HEK293 (cell line): ENCODE results near the gene C5orf15.

Experiments used
- CTCF ChIA-PET: fragments of 350-600 bp; formaldehyde crosslinking; extraction: SDS; loops from one replicate; lab custom pipeline; 2021; ENCODE audit warnings: antibody characterized with exemption; lab: Yijun Ruan, JAX
- POLR2A ChIA-PET: fragments of 300-600 bp; formaldehyde crosslinking; extraction: SDS; loops from one replicate; lab custom pipeline; 2020; ENCODE audit warnings: antibody characterized with exemption, inconsistent platforms; lab: Yijun Ruan, JAX
- H3K27ac ChIP-seq: fragments of 200-500 bp; sonication (Bioruptor generic); 2 replicates; pipeline ENCODE4 v1.5.1; 2014; ENCODE audit warnings: low read depth, low read length, control low read depth, inconsistent platforms; ENCODE audit errors: extremely low read depth
- H3K36me3 ChIP-seq, 2 experiments: fragments of 200-500 bp in 1 of 2; sonication (Bioruptor generic) in 1 of 2; 1 replicate in 1 of 2; 2 replicates in 1 of 2; pipeline ENCODE4 v1.5.1; 2014 to 2017; ENCODE audit warnings: inconsistent platforms in 2 of 2, low read length in 2 of 2; ENCODE audit not compliant: control insufficient read depth in 2 of 2, insufficient read depth in 1 of 2
- H3K4me1 ChIP-seq: fragments of 200-500 bp; sonication (Bioruptor generic); 2 replicates; pipeline ENCODE4 v1.5.1; 2014; ENCODE audit warnings: mild to moderate bottlenecking, low read length, inconsistent platforms; ENCODE audit not compliant: control insufficient read depth, insufficient read depth
- H3K4me3 ChIP-seq: 2 replicates; pipeline ENCODE4 v1.5.1; 2011; ENCODE audit warnings: low read depth, mild to moderate bottlenecking, control low read depth, low read length, moderate library complexity
- H3K9me3 ChIP-seq: fragments of 200-500 bp; sonication (Bioruptor generic); 2 replicates; pipeline ENCODE4 v1.5.1; 2014; ENCODE audit warnings: low read depth, low read length, inconsistent platforms; ENCODE audit not compliant: control insufficient read depth, insufficient read depth
- BCL6B ChIP-seq: fragments of 450-650 bp; formaldehyde crosslinking; IDR thresholded peaks from 2 replicates; pipeline ENCODE4 v1.5.1; 2017; ENCODE audit warnings: missing biosample characterization, missing genetic modification characterization
- GFI1B ChIP-seq: fragments of 450-650 bp; formaldehyde crosslinking; IDR thresholded peaks from 2 replicates; pipeline ENCODE4 v1.5.1; 2016; ENCODE audit warnings: missing biosample characterization, missing genetic modification characterization
- SCRT2 ChIP-seq: fragments of 450-650 bp; formaldehyde crosslinking; IDR thresholded peaks from 2 replicates; pipeline ENCODE4 v1.5.1; 2016; ENCODE audit warnings: missing biosample characterization, missing genetic modification characterization
- SP3 ChIP-seq: fragments of 450-650 bp; formaldehyde crosslinking; IDR thresholded peaks from 2 replicates; pipeline ENCODE4 v1.5.1; 2016; ENCODE audit warnings: missing biosample characterization, missing genetic modification characterization
- ZBTB20 ChIP-seq: fragments of 450-650 bp; formaldehyde crosslinking; IDR thresholded peaks from 2 replicates; pipeline ENCODE4 v1.5.1; 2016; ENCODE audit warnings: missing biosample characterization, missing genetic modification characterization
- ZNF18 ChIP-seq: fragments of 450-650 bp; formaldehyde crosslinking; IDR thresholded peaks from 2 replicates; pipeline ENCODE4 v1.5.1; 2016; ENCODE audit warnings: missing biosample characterization, missing genetic modification characterization
- ZNF266 ChIP-seq: fragments of 450-650 bp; formaldehyde crosslinking; IDR thresholded peaks from 2 replicates; pipeline ENCODE4 v1.5.1; 2016; ENCODE audit warnings: missing biosample characterization, missing genetic modification characterization, low read depth
- ZNF544 ChIP-seq: fragments of 450-650 bp; formaldehyde crosslinking; IDR thresholded peaks from 2 replicates; pipeline ENCODE4 v1.5.0; 2017; ENCODE audit warnings: missing biosample characterization, missing genetic modification characterization
- ZNF558 ChIP-seq: fragments of 450-650 bp; formaldehyde crosslinking; IDR thresholded peaks from 2 replicates; pipeline ENCODE4 v1.5.1; 2016; ENCODE audit warnings: missing biosample characterization, missing genetic modification characterization
- ZNF596 ChIP-seq: fragments of 450-650 bp; IDR thresholded peaks from 2 replicates; pipeline ENCODE4 v1.5.0; 2018; ENCODE audit warnings: missing biosample characterization, mild to moderate bottlenecking, missing genetic modification characterization, moderate library complexity
- ZNF645 ChIP-seq: fragments of 450-650 bp; formaldehyde crosslinking; IDR thresholded peaks from 2 replicates; pipeline ENCODE4; 2016; ENCODE audit warnings: missing biosample characterization, missing genetic modification characterization
- ZNF658 ChIP-seq: fragments of 450-650 bp; formaldehyde crosslinking; IDR thresholded peaks from 2 replicates; pipeline ENCODE4; 2016; ENCODE audit warnings: missing biosample characterization, missing genetic modification characterization
- ZNF660 ChIP-seq: fragments of 450-650 bp; IDR thresholded peaks from 2 replicates; pipeline ENCODE4 v1.5.1; 2018; ENCODE audit warnings: missing biosample characterization, mild to moderate bottlenecking, missing genetic modification characterization
- ZNF664 ChIP-seq: fragments of 450-650 bp; formaldehyde crosslinking; IDR thresholded peaks from 2 replicates; pipeline ENCODE4 v1.5.1; 2016; ENCODE audit warnings: missing biosample characterization, missing genetic modification characterization
- ZNF776 ChIP-seq: fragments of 450-650 bp; formaldehyde crosslinking; IDR thresholded peaks from 2 replicates; pipeline ENCODE4 v1.5.0; 2017; ENCODE audit warnings: missing biosample characterization, missing genetic modification characterization, borderline replicate concordance
- ZNF792 ChIP-seq: fragments of 450-650 bp; formaldehyde crosslinking; IDR thresholded peaks from 2 replicates; pipeline ENCODE4 v1.5.1; 2016; ENCODE audit warnings: missing biosample characterization, missing genetic modification characterization
- ZNF843 ChIP-seq: fragments of 450-650 bp; formaldehyde crosslinking; IDR thresholded peaks from 2 replicates; pipeline ENCODE4 v1.5.1; 2016; ENCODE audit warnings: missing biosample characterization, missing genetic modification characterization
- ZSCAN23 ChIP-seq: fragments of 450-650 bp; formaldehyde crosslinking; IDR thresholded peaks from 2 replicates; pipeline ENCODE4 v1.5.1; 2016; ENCODE audit warnings: missing biosample characterization, missing genetic modification characterization
- TF ChIP-seq, protein P1 (sequence below): fragments of 450-650 bp; formaldehyde crosslinking; conservative IDR thresholded peaks from 2 replicates; pipeline ENCODE4 v1.5.1; 2016; ENCODE audit warnings: low read depth, missing biosample characterization, missing genetic modification characterization
- TF ChIP-seq, protein P2 (sequence below): fragments of 450-650 bp; formaldehyde crosslinking; IDR thresholded peaks from 2 replicates; pipeline ENCODE4 v1.5.1; 2017; ENCODE audit warnings: missing biosample characterization, missing genetic modification characterization
- TF ChIP-seq, protein P3 (sequence below): fragments of 450-650 bp; formaldehyde crosslinking; IDR thresholded peaks from 2 replicates; pipeline ENCODE4 v1.5.1; 2016; ENCODE audit warnings: missing biosample characterization, missing genetic modification characterization, borderline replicate concordance

Gene C5orf15

GRCh38 chr5:133980652-133981051 lies 12.2 kb upstream of the C5orf15 start (continued):
- TF ChIP-seq, protein P1, sequence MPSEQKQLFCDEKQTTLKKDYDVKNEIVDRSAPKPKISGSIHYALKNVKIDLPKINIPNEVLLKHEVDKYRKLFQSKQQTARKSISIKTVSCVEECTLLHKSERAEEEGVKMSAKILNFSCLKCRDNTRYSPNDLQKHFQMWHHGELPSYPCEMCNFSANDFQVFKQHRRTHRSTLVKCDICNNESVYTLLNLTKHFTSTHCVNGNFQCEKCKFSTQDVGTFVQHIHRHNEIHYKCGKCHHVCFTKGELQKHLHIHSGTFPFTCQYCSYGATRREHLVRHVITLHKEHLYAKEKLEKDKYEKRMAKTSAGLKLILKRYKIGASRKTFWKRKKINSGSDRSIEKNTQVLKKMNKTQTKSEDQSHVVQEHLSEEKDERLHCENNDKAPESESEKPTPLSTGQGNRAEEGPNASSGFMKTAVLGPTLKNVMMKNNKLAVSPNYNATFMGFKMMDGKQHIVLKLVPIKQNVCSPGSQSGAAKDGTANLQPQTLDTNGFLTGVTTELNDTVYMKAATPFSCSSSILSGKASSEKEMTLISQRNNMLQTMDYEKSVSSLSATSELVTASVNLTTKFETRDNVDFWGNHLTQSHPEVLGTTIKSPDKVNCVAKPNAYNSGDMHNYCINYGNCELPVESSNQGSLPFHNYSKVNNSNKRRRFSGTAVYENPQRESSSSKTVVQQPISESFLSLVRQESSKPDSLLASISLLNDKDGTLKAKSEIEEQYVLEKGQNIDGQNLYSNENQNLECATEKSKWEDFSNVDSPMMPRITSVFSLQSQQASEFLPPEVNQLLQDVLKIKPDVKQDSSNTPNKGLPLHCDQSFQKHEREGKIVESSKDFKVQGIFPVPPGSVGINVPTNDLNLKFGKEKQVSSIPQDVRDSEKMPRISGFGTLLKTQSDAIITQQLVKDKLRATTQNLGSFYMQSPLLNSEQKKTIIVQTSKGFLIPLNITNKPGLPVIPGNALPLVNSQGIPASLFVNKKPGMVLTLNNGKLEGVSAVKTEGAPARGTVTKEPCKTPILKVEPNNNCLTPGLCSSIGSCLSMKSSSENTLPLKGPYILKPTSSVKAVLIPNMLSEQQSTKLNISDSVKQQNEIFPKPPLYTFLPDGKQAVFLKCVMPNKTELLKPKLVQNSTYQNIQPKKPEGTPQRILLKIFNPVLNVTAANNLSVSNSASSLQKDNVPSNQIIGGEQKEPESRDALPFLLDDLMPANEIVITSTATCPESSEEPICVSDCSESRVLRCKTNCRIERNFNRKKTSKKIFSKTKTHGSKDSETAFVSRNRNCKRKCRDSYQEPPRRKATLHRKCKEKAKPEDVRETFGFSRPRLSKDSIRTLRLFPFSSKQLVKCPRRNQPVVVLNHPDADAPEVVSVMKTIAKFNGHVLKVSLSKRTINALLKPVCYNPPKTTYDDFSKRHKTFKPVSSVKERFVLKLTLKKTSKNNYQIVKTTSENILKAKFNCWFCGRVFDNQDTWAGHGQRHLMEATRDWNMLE (tag by site-specific recombination): no peak
- TF ChIP-seq BCL6B (tag by site-specific recombination) (no peak), ZNF660 (tag by site-specific recombination) (no peak)

DNA sequence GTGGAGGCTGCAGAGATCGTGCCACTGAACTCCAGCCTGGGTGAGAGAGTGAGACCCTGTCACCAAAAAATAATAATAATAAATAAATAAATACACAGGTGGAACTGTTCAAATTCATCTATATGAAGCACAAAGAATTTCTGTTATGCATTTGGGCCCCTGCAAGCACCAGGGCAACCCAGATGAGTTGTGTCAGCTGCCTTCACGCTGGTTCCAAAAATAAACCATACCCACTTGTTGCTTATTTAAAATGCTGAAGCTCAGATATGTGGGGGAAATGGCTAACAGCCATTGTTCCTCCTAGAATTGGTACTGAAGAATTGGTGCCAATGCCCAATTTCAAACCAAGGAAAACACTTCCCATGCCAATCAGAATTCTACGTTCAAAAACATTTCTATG lies 10.5 kb upstream of the C5orf15 start:
- ChIA-PET CTCF (interaction anchor here (0.7 to 2.6 kb wide), 3 partner anchors 9 to 61 kb away, joined by 3 to 14 read pairs (median 4); no protein-coding TSS in a partner anchor), POLR2A (no interaction called here)
- Histone ChIP-seq H3K4me3 (no peak overlapping the region), H3K9me3 (no peaks in the 10 kb centered on the region), H3K36me3 (peaks cover 69 to 84% of the 10 kb centered on the region in 2 experiments), H3K4me1 (no peaks in the 10 kb centered on the region), H3K27ac (no peak overlapping the region)
- no peak for TF ChIP-seq ZNF658 (tag by site-specific recombination)
- no peak for TF ChIP-seq ZSCAN23 (tag by site-specific recombination)
- TF ChIP-seq ZNF776: no peak
- TF ChIP-seq SP3 (tag by site-specific recombination): no peak
- TF ChIP-seq ZBTB20: no peak
- TF ChIP-seq SCRT2 (tag by site-specific recombination): peak; percentile 85
- TF ChIP-seq ZNF664 (tag by site-specific recombination): no peak

DNA sequence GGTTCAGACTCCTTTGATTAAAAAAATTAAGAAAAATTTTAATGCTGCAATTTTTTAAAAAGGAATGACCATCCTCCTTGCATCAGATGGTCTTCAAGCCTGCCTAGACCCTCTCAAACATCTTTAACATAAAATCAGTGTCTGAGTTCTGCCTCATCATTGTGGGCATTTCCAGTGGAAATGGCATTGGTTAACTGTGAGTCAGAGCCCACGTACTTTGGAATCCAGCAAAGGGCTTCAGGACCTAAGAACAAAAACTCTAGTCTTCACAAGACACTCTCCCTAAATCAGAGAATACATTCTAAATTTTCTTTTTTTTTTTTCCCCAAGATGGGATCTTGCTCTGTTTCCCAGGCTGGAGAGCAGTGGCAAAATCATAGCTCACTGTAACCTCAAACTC lies 9.4 kb upstream of the C5orf15 start:
- Histone ChIP-seq H3K36me3 (peaks cover 67 to 88% of the 10 kb centered on the region in 2 experiments), H3K4me1 (no peaks in the 10 kb centered on the region), H3K4me3 (no peak overlapping the region), H3K27ac (no peak overlapping the region), H3K9me3 (no peaks in the 10 kb centered on the region)
- CTCF ChIA-PET: no interaction called here
- POLR2A ChIA-PET: no interaction called here
- TF ChIP-seq ZNF843 (tag by site-specific recombination): no peak
- TF ChIP-seq, protein P2, sequence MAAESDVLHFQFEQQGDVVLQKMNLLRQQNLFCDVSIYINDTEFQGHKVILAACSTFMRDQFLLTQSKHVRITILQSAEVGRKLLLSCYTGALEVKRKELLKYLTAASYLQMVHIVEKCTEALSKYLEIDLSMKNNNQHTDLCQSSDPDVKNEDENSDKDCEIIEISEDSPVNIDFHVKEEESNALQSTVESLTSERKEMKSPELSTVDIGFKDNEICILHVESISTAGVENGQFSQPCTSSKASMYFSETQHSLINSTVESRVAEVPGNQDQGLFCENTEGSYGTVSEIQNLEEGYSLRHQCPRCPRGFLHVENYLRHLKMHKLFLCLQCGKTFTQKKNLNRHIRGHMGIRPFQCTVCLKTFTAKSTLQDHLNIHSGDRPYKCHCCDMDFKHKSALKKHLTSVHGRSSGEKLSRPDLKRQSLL (tag by site-specific recombination): no peak
- TF ChIP-seq ZNF266 (tag by site-specific recombination): no peak
- no peak for TF ChIP-seq ZNF544 (tag by site-specific recombination)
- no peak for TF ChIP-seq ZNF596 (tag by site-specific recombination)
- TF ChIP-seq, protein P3, sequence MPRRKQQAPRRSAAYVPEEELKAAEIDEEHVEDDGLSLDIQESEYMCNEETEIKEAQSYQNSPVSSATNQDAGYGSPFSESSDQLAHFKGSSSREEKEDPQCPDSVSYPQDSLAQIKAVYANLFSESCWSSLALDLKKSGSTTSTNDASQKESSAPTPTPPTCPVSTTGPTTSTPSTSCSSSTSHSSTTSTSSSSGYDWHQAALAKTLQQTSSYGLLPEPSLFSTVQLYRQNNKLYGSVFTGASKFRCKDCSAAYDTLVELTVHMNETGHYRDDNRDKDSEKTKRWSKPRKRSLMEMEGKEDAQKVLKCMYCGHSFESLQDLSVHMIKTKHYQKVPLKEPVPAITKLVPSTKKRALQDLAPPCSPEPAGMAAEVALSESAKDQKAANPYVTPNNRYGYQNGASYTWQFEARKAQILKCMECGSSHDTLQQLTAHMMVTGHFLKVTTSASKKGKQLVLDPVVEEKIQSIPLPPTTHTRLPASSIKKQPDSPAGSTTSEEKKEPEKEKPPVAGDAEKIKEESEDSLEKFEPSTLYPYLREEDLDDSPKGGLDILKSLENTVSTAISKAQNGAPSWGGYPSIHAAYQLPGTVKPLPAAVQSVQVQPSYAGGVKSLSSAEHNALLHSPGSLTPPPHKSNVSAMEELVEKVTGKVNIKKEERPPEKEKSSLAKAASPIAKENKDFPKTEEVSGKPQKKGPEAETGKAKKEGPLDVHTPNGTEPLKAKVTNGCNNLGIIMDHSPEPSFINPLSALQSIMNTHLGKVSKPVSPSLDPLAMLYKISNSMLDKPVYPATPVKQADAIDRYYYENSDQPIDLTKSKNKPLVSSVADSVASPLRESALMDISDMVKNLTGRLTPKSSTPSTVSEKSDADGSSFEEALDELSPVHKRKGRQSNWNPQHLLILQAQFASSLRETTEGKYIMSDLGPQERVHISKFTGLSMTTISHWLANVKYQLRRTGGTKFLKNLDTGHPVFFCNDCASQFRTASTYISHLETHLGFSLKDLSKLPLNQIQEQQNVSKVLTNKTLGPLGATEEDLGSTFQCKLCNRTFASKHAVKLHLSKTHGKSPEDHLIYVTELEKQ (tag by site-specific recombination): no peak
- no peak for TF ChIP-seq ZNF18 (tag by site-specific recombination)
- no peak for TF ChIP-seq ZNF645 (tag by site-specific recombination)
- no peak for TF ChIP-seq ZNF558 (tag by site-specific recombination)
- TF ChIP-seq ZNF792 (tag by site-specific recombination): no peak
- TF ChIP-seq GFI1B (tag by site-specific recombination): no peak
